NB4 (cell line): ENCODE measurements around the gene UBASH3A.

Source experiments
- POLR2A ChIP-seq: IDR thresholded peaks from 2 replicates; pipeline ENCODE4 v1.6.1; 2011; ENCODE audit warnings: mild to moderate bottlenecking; ENCODE audit not compliant: insufficient read length; ENCODE audit errors: extremely low read depth
- TF ChIP-seq, protein P1 (sequence below): IDR thresholded peaks from one replicate; pipeline ENCODE4 v1.5.1; 2012; ENCODE audit warnings: low read depth, low read length
- TF ChIP-seq, protein P2 (sequence below): IDR thresholded peaks from 2 replicates; pipeline ENCODE4 v1.6.1; 2011; ENCODE audit warnings: low read depth, low read length

DNA sequence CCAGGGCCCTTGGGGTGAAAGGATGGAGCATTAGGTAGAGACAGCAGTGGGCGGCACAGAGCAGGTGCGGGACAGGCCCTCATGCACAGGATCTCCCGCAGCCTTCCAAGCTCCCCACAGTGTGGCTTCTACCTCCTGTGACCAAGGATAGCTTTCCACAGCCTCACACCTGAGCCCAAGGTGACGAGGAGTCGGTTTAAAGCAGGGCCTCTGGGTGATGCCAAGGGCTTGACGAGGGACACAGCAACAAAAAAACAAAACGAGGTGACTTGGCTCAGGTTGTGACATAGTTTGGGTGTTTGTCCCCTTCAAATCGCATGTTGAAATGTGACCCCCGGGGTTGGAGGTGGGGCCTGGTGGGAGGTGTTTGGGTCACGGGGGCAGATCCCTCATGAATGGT, 77.0 kb downstream of the UBASH3A start:
- TF ChIP-seq, protein P1, sequence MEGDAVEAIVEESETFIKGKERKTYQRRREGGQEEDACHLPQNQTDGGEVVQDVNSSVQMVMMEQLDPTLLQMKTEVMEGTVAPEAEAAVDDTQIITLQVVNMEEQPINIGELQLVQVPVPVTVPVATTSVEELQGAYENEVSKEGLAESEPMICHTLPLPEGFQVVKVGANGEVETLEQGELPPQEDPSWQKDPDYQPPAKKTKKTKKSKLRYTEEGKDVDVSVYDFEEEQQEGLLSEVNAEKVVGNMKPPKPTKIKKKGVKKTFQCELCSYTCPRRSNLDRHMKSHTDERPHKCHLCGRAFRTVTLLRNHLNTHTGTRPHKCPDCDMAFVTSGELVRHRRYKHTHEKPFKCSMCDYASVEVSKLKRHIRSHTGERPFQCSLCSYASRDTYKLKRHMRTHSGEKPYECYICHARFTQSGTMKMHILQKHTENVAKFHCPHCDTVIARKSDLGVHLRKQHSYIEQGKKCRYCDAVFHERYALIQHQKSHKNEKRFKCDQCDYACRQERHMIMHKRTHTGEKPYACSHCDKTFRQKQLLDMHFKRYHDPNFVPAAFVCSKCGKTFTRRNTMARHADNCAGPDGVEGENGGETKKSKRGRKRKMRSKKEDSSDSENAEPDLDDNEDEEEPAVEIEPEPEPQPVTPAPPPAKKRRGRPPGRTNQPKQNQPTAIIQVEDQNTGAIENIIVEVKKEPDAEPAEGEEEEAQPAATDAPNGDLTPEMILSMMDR: no peak
- no peak for TF ChIP-seq POLR2A
- TF ChIP-seq, protein P2, sequence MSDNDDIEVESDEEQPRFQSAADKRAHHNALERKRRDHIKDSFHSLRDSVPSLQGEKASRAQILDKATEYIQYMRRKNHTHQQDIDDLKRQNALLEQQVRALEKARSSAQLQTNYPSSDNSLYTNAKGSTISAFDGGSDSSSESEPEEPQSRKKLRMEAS: no peak
